EL (cell line): ENCODE measurements around the gene DCC.

ENCODE experiments used
- DNase-seq: peaks from one replicate; pipeline ENCODE4 v3.0.0-alpha.2; 2016

DCC gene

DNA sequence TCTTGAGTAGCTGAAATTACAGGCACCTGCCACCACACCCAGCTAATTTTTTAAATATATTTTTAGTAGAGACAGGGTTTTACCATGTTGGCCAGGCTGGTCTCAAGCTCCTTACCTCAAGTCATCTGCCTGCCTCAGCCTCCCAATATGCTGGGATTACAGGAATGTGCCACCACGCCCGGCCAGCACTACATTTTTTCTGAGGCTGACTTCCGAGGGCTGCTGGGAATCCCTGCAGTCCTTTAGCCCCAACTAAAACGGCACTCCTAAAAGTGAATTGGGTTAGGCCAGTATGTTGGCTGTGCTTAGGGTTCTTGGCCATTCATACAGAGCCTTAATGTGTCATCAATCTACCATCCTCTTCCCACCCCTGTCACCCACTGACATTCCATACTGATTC lies 375.4 kb downstream of the DCC start:
- DNase-seq: no peak

- no peak for DNase-seq
Measured at GRCh38 chr18:52715991-52716390, 376.0 kb downstream of the DCC start.

GRCh38 chr18:52716973-52717372 lies 377.0 kb downstream of the DCC start:
- DNase-seq: no peak

DNA sequence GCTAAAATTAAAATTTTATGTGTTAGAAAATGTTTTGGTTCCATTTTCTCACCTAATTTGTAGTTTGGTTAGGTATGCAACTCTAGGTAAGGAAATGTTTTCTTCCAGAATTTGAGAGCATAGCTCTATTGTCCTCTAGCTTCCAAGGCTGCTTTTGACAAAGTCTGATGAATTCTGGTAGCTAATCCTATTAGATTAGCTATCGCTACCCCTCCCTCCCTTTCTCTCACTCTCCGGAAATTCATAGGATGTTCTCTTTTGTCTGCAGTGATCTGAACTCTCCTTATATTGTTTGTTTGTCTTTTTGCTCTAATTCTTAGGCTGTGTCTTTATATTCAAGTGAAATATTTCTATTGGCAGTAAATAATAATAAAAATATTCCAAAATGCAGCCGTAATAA lies 382.9 kb downstream of the DCC start:
- DNase-seq: no peak

DNA sequence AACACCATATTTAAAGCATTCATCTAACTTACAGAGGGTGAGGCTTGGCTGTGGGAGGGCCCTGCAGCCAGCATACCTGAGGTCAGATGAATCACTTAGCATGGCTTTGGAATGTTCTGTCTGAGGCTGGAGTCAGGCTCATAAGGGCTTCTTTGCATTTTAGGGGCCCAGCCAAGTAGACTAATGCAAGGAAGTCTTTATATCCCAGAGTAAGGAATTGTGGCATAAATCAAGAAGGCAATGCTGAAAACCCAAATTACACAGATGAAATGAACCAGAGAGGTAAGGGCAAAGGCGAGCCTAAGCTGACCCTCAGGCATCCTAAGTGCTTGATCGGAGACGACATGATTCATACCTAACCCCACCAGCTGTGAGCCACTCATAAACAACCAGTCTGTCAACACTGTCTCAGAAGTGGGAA lies 383.6 kb downstream of the DCC start:
- no peak for DNase-seq

- DNase-seq: no peak
Measured at GRCh38 chr18:52730972-52731619, 391.1 kb downstream of the DCC start.

GRCh38 chr18:52738946-52739345 lies 398.9 kb downstream of the DCC start:
- DNase-seq: no peak

DNA sequence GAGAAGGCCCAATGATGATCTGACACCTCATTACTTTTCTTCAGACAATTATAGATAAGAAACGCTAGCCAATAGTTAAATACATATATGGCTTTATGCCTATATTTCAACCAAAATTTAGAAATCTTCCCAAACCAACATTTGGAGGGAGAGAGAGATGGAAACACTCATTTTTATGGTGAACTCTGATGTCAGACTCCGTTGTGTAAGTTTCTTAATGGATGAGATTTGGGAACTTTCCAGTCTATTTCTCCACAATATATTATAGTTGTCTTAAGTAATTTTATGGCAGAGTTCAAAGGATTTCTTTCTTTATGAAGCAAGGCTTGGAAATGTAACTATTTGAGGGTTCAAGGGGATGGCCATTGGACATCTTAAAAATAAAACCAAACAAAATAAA lies 407.0 kb downstream of the DCC start:
- DNase-seq: no peak

DNA sequence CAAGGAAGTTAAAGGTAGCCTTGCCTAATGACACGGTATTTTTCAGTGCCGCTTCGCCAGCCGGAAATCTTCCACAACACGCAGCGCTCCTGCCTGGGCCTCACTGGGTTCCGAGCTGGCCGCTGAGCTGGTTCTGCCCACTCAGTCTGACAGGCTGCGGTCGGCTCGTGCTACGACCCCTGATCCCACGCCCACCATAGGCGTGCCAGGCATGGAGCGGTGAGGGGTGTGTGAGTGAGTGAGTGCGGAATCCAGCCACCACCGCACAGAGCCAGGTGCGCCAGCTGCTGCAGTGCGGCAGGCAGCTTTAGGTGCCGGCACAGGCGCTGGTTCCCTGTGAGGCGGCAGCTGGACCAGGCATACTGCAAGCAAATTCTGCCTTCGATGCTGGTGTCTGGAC lies 407.9 kb downstream of the DCC start:
- DNase-seq: no peak

DNA sequence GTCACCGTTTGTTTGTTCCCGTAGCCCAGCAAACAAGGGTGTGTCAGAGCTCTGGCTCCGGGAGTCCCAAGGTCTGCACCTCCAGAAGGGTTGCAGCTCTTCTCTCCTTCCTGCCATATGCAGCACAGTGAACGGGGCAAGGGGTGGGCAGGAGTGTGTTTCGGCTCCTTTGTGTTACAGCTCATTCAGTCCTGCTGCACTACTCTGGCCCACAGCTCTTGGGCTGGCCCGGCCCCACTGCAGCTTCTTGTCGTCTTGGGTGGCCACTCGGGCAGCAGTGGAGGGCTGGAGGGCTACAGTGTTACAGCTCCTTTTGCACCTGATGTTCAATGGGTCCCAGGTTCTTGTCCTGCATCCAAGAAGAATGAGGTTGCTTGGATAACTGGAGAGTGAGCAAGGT lies 408.3 kb downstream of the DCC start:
- DNase-seq: no peak

DNA sequence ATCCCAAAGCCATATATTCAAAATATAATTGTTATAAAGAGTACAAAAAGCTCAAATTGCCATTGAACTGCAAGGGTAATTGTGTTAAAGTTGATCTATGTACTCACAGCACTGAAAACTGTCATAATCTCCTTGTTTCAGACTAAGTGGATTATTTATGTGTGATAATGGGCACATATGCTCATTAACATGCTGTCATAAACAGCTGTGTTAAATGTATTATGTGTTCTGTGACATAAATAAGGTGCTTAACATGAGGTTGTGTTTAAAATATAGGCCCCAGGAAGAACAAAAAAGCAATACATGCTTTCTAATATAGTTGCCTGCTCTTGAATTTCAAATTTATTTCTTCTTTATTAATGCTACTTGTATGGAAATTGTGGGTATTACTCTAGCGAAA lies 409.5 kb downstream of the DCC start:
- no peak for DNase-seq

DNA sequence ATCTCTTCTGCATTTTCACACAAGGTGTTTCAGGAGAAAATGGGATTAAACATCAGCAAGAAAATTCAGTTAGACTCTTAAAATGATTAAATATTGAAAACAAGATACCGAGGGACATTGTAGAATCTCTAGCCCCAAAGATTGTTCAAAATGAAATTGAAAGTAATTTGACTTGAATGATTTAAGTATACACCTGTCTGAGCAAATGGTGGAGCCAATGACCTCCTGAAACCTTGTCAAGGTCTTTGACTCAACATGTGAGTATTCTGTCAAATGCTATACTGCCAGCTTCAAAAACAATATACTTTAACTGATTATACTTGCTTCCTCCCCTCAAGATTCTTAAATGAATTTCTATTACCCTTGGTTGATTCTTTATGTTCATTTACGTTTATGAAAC lies 411.0 kb downstream of the DCC start:
- no peak for DNase-seq

DNA sequence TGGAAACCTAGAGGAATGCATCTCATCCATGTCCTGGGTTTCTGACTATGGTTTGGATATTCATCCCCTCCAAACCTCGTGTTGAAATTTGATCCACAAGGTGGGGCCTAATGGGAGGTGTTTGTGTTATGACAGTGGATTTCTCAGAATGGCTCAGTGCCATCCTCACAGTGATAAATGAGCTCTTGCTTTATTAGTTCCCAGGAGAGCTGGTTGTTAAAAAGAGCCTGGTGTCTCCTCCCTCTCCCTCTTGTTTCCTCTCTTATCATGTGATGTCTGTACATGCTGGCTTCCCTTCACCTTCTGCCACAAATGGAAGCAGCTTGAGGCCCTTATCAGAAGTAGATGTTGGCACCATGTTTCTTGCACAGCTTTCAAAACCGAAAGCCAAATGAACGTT lies 424.3 kb downstream of the DCC start:
- no peak for DNase-seq

DNA sequence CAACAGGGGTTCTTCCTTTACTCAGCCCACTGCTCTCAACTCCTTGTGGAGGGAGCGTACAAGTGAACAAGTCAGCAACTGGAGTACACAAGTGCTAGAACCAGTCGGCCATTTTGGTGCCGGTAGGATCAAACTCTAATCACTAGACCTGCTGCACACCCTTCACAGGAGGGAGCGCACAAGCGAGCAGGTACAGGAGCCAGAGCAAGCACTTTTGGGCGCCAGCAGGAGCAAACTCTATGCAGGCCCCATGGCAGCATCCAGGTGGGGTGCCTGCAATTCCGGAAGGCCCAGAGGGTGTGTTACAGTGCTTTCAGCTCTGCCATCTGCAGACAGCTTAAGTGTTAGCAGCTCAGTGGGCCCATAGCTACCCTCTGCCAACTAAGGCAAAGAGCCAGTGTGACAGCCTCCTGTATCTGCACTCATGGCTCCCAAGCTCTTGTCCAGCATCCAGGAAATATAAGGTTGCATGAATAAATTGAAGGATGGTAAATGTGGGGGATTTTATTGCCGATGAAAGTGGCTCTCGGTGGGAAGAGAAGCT lies 426.1 kb downstream of the DCC start:
- no peak for DNase-seq

DNA sequence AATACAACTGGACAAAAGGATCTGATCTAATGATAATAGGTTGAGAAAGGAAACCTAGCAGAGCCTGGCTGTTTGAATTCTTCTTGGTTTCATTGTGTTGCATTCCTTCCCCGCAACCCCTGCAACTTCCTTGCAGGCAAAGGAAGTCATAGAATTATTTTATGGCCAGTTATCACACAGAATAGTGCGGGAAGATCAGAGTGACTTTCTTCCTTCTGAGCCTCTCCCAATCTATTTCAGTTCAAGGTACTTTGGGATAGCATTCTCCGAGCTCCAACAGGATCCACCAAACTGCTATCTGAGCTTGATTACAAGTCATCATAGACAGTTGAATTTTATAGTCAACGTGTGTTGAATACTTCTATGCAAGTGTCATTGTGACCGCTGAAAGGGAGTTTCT lies 441.1 kb downstream of the DCC start:
- no peak for DNase-seq

GRCh38 chr18:52791321-52791720 lies 451.3 kb downstream of the DCC start:
- no peak for DNase-seq

GRCh38 chr18:52812834-52813233 lies 472.8 kb downstream of the DCC start:
- no peak for DNase-seq

GRCh38 chr18:52813635-52814416 lies 473.8 kb downstream of the DCC start:
- DNase-seq: no peak

DNA sequence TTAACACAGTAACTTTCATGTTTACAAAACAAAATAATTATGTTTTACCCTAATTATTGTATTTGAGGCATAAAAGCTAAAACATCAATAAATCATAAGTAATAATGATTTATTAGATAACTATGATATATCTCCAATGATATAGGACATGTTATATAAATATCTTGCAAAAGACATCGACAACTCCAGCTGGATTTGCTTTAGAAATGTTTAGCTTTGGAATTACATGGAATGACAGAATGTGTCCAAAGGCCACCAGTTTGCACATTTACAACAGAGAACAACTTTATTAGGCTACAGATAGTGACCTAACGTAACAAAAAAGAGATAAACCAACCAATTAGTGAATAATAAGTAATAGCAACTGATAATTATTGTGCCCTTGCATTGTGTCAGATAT lies 475.7 kb downstream of the DCC start:
- no peak for DNase-seq

DNA sequence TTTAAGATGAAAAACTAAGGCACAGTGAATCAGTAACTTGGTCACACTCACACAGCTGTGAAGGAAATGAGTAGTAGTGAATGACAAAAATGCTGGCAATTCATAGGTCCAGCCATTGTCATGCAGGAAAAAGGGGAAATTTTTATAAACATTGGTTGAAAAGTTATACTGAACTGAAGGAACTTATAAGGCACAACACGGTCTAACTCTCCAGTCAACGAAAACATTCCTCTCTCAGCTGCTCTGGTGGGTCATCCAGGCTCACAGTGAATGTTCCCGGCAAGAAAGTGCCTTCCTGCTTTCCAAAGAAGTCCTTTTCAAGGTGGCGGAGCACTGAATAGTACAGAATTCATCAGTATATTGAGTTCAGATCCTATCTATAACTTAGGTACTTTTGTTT lies 476.1 kb downstream of the DCC start:
- DNase-seq: no peak

- DNase-seq: no peak
Measured at GRCh38 chr18:52822160-52822559, 482.2 kb downstream of the DCC start.

DNA sequence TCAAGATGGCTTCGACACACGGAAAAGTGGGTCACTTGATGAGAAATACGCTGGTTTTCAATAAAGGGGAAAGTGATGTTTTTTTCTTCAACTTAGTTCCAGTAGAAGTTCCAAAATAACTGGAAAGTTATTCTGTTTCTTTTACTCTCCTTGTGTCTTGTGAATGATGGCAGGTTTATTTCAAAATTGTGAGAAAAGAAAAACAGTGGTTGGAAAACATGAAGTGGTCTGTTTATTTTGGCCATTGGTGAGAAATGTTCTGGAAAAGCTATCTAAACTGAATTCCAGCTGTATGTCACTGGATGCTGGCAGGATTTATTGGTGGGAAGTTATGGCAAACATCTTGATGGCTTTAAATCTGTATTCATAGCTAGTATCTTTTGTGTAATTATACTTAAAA lies 484.1 kb downstream of the DCC start:
- no peak for DNase-seq

DNA sequence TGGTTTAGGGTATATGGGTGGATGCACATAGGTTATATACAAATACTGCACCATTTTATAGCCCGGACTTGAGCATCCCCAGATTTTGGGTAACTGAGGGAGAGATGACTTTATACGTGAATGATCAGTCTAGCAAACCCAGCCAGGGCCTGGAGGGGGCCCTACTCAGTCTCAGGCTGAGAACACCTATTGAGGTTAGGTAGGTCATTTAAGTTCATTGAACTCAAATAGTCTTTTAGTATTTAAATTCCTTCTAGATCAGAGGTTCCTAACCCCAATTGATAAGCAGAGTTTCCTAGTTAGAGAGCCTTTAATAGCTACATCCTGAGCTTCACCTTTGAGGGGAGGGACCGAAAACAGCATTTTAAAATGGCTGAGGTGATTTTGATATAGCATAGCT lies 487.0 kb downstream of the DCC start:
- DNase-seq: no peak

DNA sequence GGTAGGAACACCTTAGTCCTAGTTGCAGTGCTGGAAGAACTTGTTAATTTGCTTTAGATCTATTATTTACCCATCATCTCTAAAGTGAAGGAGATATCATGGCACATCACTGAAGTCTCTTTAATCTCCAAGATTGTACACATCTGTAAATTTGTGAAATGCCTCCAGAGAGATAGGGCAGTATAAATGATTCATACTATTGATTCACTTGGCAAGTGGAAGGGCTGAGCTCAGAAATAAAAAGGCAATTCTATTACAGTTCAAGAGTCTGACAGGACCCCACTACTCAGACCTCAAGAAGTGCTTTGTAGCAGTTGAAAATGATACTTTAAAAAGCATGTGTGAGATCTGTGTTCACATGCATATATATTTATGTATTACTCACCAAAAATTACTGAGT lies 489.3 kb downstream of the DCC start:
- DNase-seq: no peak
